HS-27A (cell line): Measurements from ENCODE around the gene PLXNA2.

Experiments
- DNase-seq: peaks from one replicate; pipeline ENCODE4 v3.0.0-alpha.2; 2012; ENCODE audit warnings: low read depth, missing footprints

Gene PLXNA2

DNA sequence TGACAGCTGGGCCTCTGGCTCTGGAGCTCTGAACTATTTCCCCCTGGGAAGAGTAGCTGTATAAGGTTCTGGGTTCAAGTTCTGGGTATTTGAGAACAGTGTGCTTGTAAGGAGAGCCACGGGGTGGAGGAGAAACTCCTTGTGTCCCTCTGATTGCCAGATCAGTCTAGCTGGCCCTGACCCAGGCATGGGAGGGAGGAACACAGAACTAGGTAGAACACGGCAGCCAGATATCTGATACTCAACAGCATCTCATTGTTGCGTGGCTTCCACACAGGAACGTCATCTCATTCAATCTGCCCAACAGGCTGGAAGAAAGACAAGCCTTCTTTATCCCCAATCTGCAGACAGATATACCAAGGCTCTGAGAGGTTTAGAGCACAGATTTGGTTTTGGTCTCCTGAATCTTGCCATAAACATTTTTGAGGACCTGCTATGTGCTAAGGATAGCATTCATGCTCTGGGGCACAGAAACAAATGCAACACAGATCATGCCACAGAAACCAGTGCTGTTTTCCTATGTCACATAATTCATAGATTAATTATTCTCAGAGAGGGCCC, 83.8 kb downstream of the PLXNA2 start:
- no peak for DNase-seq

DNA sequence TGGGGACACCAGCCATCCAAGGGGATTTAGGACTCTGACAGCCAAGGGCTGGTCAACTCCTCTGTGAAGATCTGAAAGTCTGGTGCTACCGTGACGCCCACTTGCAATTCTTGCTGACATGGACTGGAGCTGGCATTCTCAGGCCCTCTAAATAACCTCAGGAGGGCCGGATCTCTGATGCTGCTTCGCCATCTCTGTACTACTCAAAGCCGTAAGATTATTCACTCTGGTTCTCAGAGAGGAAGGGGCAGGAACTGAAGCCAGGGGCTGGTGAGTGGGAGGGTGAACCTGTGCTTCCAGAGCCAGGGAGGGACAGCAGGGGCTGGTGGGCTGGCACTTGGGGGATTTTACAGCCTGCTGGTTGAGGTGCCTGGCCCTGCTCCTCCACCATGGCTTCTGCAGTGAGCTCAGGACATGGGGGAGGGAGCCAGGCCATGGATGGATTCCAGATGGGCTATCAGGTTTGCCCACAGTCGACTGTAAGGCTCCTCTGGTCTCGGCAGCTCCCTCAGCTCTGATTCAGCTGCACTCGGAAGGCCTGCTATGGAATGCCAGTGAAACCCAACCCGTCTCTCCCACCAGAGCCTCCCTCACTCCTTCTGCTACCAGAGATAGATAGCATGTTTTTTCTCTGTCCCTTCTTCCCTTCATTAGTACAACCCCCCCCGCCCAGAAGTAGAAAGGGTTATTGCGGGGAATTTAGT, 84.5 kb downstream of the PLXNA2 start:
- peak; percentile 19 for DNase-seq

GRCh38 chr1:208158640-208159554, 85.3 kb downstream of the PLXNA2 start:
- no peak for DNase-seq

DNA sequence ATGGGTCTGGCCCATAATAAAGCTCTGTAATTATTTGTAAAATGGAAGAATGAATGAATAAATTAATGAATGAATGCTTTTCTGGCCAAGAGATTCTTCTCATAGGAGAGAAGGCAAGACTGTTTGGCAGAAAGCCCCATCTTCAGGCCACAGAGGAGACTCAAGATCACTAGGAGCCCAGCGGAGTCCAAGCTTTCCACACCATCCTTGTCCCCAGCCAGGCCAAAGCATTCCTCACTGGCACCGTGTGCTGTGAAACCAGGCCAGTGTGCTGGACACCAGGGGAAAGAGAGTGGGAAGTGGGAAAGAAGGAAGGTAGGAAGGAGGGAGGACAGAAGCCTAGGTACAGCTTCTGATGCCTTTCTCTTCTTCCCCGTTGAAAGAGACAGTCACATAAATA, 86.4 kb downstream of the PLXNA2 start:
- DNase-seq, result no peak

DNA sequence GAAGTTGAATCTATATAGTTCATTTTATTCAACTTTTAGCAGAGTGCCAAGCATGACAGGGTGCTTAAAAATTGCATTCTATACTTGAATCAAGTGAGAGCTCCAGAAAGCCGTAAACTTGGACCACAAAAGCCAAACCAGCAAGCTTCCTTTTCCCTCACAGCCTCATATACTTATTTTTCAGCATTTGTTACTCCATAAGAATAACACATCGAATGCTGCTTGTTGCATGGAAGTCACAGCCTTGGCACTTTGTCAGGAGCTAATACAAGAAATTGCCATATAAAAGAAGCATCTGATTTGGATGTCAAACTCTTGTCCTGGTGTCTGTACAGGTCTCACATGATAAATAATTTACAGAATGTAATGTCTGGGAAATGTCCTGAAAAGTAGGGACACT, 87.4 kb downstream of the PLXNA2 start:
- no peak for DNase-seq

GRCh38 chr1:208156310-208156709, 87.9 kb downstream of the PLXNA2 start:
- no peak for DNase-seq

GRCh38 chr1:208154679-208155642, 89.2 kb downstream of the PLXNA2 start:
- no peak for DNase-seq

DNA sequence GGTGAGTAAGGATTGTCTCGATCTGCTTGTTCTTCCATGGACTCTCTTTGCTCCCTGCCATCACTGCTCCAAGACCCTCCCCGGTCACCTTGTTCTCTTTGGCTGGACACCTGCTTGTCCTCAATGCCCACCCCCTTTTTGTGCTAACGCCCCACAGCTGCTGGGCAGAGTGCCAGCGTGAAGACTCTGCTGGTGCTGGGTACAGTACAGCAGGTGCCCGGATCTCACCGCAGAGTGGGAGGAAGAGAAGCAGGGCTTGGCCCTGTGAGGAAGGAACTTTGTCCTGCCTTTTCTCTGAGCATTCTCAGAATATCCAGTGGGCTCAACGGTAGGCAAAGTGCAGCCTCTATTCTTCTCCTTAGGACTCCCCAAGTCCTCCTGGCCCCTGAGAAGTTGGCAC, 90.1 kb downstream of the PLXNA2 start:
- no peak for DNase-seq

- no peak for DNase-seq
Measured at GRCh38 chr1:208153386-208153785, 90.8 kb downstream of the PLXNA2 start.

DNA sequence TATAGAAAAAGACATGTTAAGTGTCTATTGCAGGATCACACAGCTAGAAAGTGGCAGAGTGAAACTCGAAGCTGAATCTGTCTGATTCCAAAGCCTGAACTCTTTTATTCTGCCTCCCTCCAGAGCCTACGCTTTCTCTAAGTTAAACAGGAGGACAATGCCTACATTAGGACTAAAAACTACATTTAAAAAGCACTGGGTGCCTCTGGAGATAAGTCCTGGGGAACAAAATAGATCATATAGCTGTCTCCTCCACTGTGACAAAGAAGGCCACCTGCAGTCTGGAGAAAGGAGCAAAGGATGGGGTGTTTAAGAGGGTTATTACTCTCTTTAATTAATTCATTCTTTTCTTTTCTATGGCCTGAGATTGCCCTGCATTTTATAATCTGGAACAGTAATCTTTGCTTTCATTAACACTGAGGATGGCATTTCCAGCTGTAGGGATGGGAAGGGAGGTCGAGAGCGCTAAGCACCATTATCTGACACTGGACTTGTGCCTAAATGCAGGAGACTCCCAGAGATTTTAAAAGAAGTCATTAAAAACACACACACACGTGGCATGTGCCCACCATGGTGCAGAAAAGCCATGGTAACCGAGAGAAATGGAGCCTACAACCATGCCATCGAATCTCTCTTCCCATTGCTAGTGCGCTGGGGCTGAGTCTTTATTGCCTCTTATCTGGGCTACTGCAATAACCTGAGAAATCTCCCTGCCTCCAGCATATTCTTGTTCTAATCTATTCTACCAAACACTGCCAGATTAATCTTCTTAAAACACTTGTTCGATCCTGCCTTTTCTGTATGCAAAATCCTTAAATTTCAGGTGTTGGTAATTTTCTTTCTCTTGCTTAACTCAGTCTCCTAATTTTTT, 92.2 kb downstream of the PLXNA2 start:
- DNase-seq, result no peak

DNA sequence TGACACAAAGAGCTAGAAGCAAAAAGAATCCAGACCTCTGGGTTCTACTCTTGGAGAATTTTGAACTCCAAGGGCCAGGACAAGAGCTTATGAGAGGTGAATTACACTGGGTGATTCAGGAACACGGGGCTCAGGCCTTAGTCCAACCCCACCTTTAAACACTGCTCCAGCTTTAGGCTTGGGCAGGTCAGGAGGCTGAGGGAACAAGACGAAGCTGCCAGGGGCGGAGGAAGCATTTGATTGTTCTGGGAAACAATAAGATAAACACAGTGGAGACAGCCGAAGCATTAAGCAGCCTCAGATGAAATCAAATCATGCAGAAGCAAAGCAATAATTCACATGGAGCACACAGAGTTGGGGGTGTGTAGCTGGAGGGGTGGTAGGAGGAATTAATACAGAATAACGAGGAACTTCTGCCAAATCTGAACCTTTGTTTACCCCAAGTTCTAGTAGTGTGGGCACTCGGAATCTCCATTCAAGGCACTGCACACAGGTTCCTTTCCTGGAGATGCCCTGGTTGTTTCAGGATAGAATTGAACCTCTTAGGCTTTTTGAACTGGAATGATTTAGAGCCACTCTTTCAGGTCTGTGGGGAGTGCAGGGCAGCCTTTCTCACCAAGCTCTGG, 93.2 kb downstream of the PLXNA2 start:
- DNase-seq, result no peak

GRCh38 chr1:208149776-208150514, 94.2 kb downstream of the PLXNA2 start:
- DNase-seq, result no peak

- DNase-seq, result no peak
Measured at GRCh38 chr1:208149213-208149612, 95.0 kb downstream of the PLXNA2 start.

DNA sequence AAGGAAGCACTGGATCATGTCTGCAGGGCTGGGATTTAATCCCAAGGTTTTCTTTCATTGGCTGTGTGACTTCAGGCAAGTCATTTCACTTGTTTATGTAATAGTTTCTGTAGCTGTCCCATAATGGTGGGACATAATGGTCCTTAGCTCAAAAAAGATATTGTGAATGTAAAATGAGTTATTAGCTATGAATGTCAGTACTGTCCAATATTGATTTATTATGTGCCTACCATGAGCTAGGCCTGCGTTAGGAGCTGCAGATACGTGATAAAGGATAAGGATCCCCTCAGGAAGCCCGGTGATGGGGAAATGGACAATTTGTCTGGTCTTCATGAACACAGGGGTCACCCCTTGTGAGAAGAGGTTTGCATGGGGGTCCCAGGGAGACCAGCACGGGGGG, 95.8 kb downstream of the PLXNA2 start:
- DNase-seq, result no peak

DNA sequence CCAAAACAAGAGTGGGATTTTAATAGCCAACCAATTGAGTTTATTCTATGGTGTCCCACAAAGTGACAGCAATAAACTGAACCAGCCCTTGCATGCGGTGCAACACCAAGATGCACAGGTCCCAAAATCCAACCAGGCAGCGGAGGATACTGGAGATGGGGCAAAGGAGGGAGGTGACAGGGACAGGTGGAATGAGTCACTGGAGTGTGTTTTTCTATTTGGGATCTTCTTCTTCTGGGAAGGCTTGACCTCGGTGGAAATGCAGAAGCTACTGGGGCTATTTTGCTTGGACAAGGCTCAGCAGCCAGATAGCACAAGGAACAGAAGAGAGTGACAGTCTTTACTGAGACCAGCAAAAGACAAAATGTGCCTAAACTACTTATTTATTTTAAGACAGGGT, 97.5 kb downstream of the PLXNA2 start:
- DNase-seq, result no peak

DNA sequence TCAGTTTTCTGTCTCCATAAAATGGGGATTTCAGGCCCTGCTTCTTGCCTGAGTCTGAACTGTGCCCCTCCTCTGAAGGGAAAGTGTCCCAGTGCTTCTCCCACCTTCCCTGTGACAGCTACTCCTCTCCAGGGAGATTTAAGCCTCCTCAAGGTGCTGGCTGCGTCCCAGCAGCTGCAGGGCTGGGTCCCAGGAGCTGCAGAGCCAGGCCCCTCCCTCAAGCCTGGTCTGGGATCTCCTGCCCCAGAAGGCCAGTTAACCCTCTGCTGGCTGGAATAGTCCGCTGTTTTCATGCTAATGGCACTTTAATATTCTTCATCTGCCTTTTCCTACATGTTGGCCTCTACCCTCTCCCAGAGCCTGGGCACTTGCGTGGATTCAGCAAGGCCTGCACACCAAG, 99.0 kb downstream of the PLXNA2 start:
- DNase-seq, result no peak

- DNase-seq, result no peak
Measured at GRCh38 chr1:208142590-208143382, 101.4 kb downstream of the PLXNA2 start.

- DNase-seq, result no peak
Measured at GRCh38 chr1:208141610-208142192, 102.5 kb downstream of the PLXNA2 start.
